ENCODE data around the gene NUBP2. TPM values are rescaled to one million over a fixed set of nuclear protein-coding genes. Genes with fewer than 3 reads are reported as not detected.

NUBP2 gene
- total RNA-seq, 2 experiments from 2014 or later, result 34.4 to 42.4 TPM

GRCh38 chr16:1761751-1762150, 21.0 kb upstream of the NUBP2 start:
- CTCF ChIA-PET, result no interaction called here
- no peaks in the 10 kb centered on the region for H3K9me3 Mint-ChIP-seq (ENCODE audit: low read depth)
- POLR2A ChIA-PET, result no interaction called here
- H3K4me1 Mint-ChIP-seq, result peaks cover 8% of the 10 kb centered on the region
- no peak for ATAC-seq
- intact Hi-C loops (cut with DNase I, micrococcal nuclease), result no loop called here
- no peak for DNase-seq
- H3K27me3 Mint-ChIP-seq, result no peaks in the 10 kb centered on the region
- no peak overlapping the region for H3K4me3 Mint-ChIP-seq
- peaks cover 7% of the 10 kb centered on the region for H3K36me3 Mint-ChIP-seq (ENCODE audit: low read depth)
- no peak overlapping the region for H3K27ac Mint-ChIP-seq

GRCh38 chr16:1762196-1762878, 20.4 kb upstream of the NUBP2 start:
- Mint-ChIP-seq H3K4me3 (no peak overlapping the region), H3K9me3 (ENCODE audit: low read depth) (no peaks in the 10 kb centered on the region), H3K36me3 (ENCODE audit: low read depth) (peaks cover 7% of the 10 kb centered on the region), H3K27me3 (no peaks in the 10 kb centered on the region), H3K4me1 (peaks cover 3% of the 10 kb centered on the region), H3K27ac (no peak overlapping the region)
- POLR2A ChIA-PET, result no interaction called here
- intact Hi-C loops (cut with DNase I, micrococcal nuclease), result no loop called here
- CTCF ChIA-PET, result interaction anchor here (0.7 kb wide), 1 partner anchor 29 kb away, joined by 3 read pairs; no protein-coding TSS in a partner anchor
- DNase-seq, result no peak
- ATAC-seq, result no peak

- Mint-ChIP-seq H3K9me3 (ENCODE audit: low read depth) (no peaks in the 10 kb centered on the region), H3K27ac (no peak overlapping the region), H3K36me3 (ENCODE audit: low read depth) (peaks cover 8% of the 10 kb centered on the region), H3K27me3 (no peaks in the 10 kb centered on the region), H3K4me1 (no peaks in the 10 kb centered on the region), H3K4me3 (no peak overlapping the region)
- no peak for DNase-seq
- intact Hi-C loops (cut with DNase I, micrococcal nuclease), result no loop called here
- POLR2A ChIA-PET, result no interaction called here
- CTCF ChIA-PET, result interaction anchor here (0.7 kb wide), 1 partner anchor 30 kb away, joined by 3 read pairs; no protein-coding TSS in a partner anchor
- no peak for ATAC-seq
These were observed 19.8 kb upstream of the NUBP2 start for GRCh38 chr16:1762879-1763520.

- no peaks in the 10 kb centered on the region for H3K9me3 Mint-ChIP-seq (ENCODE audit: low read depth)
- ATAC-seq (no peak), DNase-seq (no peak)
- ChIA-PET CTCF (interaction anchor here (0.6 kb wide), 1 partner anchor 20 kb away, joined by 3 read pairs; no protein-coding TSS in a partner anchor), POLR2A (interaction anchor here (0.5 kb wide), 1 partner anchor 14 kb away, joined by 6 read pairs; no protein-coding TSS in a partner anchor)
- no peaks in the 10 kb centered on the region for H3K4me1 Mint-ChIP-seq
- H3K4me3 Mint-ChIP-seq, result no peak overlapping the region
- intact Hi-C loops (cut with DNase I, micrococcal nuclease), result no loop called here
- H3K36me3 Mint-ChIP-seq (ENCODE audit: low read depth), result peaks cover 9% of the 10 kb centered on the region
- no peaks in the 10 kb centered on the region for H3K27me3 Mint-ChIP-seq
- H3K27ac Mint-ChIP-seq, result no peak overlapping the region
These were observed 18.9 kb upstream of the NUBP2 start for GRCh38 chr16:1763521-1764511.

GRCh38 chr16:1764971-1765370, 17.8 kb upstream of the NUBP2 start:
- Mint-ChIP-seq H3K27ac (no peak overlapping the region), H3K27me3 (no peaks in the 10 kb centered on the region), H3K4me1 (peaks cover under 1% of the 10 kb centered on the region), H3K4me3 (no peak overlapping the region), H3K36me3 (ENCODE audit: low read depth) (peaks cover 9% of the 10 kb centered on the region), H3K9me3 (ENCODE audit: low read depth) (no peaks in the 10 kb centered on the region)
- ChIA-PET CTCF (no interaction called here), POLR2A (interaction anchor here (0.6 kb wide), 2 partner anchors 10 to 287 kb away, joined by 3 to 5 read pairs; no protein-coding TSS in a partner anchor)
- DNase-seq, result no peak
- no peak for ATAC-seq
- intact Hi-C loops (cut with DNase I, micrococcal nuclease), result no loop called here

GRCh38 chr16:1765826-1766225, 16.9 kb upstream of the NUBP2 start:
- H3K27ac Mint-ChIP-seq, result no peak overlapping the region
- DNase-seq (no peak), ATAC-seq (no peak)
- no peaks in the 10 kb centered on the region for H3K9me3 Mint-ChIP-seq (ENCODE audit: low read depth)
- ChIA-PET CTCF (no interaction called here), POLR2A (no interaction called here)
- peaks cover 7% of the 10 kb centered on the region for H3K4me1 Mint-ChIP-seq
- intact Hi-C loops (cut with DNase I, micrococcal nuclease), result no loop called here
- peaks cover 14% of the 10 kb centered on the region for H3K36me3 Mint-ChIP-seq (ENCODE audit: low read depth)
- H3K27me3 Mint-ChIP-seq, result no peaks in the 10 kb centered on the region
- H3K4me3 Mint-ChIP-seq, result no peak overlapping the region

- ChIA-PET CTCF (no interaction called here), POLR2A (no interaction called here)
- Mint-ChIP-seq H3K27me3 (no peaks in the 10 kb centered on the region), H3K9me3 (ENCODE audit: low read depth) (no peaks in the 10 kb centered on the region), H3K4me1 (peaks cover 7% of the 10 kb centered on the region), H3K4me3 (no peak overlapping the region), H3K36me3 (ENCODE audit: low read depth) (peaks cover 12% of the 10 kb centered on the region), H3K27ac (no peak overlapping the region)
- ATAC-seq, result no peak
- no peak for DNase-seq
- intact Hi-C loops (cut with DNase I, micrococcal nuclease), result no loop called here
These were observed 16.5 kb upstream of the NUBP2 start for GRCh38 chr16:1766231-1766630.

GRCh38 chr16:1766701-1767100, 16.1 kb upstream of the NUBP2 start:
- POLR2A ChIA-PET, result no interaction called here
- Mint-ChIP-seq H3K9me3 (ENCODE audit: low read depth) (no peaks in the 10 kb centered on the region), H3K4me1 (peaks cover 7% of the 10 kb centered on the region), H3K36me3 (ENCODE audit: low read depth) (peaks cover 11% of the 10 kb centered on the region), H3K27ac (no peak overlapping the region), H3K4me3 (no peak overlapping the region), H3K27me3 (no peaks in the 10 kb centered on the region)
- CTCF ChIA-PET, result no interaction called here
- intact Hi-C loops (cut with DNase I, micrococcal nuclease), result no loop called here
- ATAC-seq, result no peak
- DNase-seq, result no peak

- H3K36me3 Mint-ChIP-seq (ENCODE audit: low read depth), result peaks cover 18% of the 10 kb centered on the region
- peaks cover 7% of the 10 kb centered on the region for H3K4me1 Mint-ChIP-seq
- H3K4me3 Mint-ChIP-seq, result no peak overlapping the region
- ATAC-seq, result no peak
- H3K27ac Mint-ChIP-seq, result no peak overlapping the region
- no peaks in the 10 kb centered on the region for H3K9me3 Mint-ChIP-seq (ENCODE audit: low read depth)
- intact Hi-C loops (cut with DNase I, micrococcal nuclease), result no loop called here
- CTCF ChIA-PET, result no interaction called here
- DNase-seq, result no peak
- POLR2A ChIA-PET, result interaction anchor here (0.6 kb wide), 1 partner anchor 109 kb away, joined by 3 read pairs; no protein-coding TSS in a partner anchor
- H3K27me3 Mint-ChIP-seq, result no peaks in the 10 kb centered on the region
These were observed 15.4 kb upstream of the NUBP2 start for GRCh38 chr16:1767116-1767994.

- ATAC-seq, result no peak
- intact Hi-C loops (cut with DNase I, micrococcal nuclease), result no loop called here
- H3K4me1 Mint-ChIP-seq, result peaks cover 7% of the 10 kb centered on the region
- H3K9me3 Mint-ChIP-seq (ENCODE audit: low read depth), result no peaks in the 10 kb centered on the region
- no peaks in the 10 kb centered on the region for H3K27me3 Mint-ChIP-seq
- ChIA-PET CTCF (no interaction called here), POLR2A (interaction anchor here (1.2 kb wide), 1 partner anchor 14 kb away, joined by 4 read pairs; the partner anchor contains the start of genes NUBP2 and SPSB3)
- H3K27ac Mint-ChIP-seq, result no peak overlapping the region
- H3K4me3 Mint-ChIP-seq, result no peak overlapping the region
- peaks cover 20% of the 10 kb centered on the region for H3K36me3 Mint-ChIP-seq (ENCODE audit: low read depth)
- no peak for DNase-seq
These were observed 14.5 kb upstream of the NUBP2 start for GRCh38 chr16:1768061-1768766.
